ENCODE data around the gene DPF3.

The DPF3 gene

GRCh38 chr14:72893636-72894322 lies at the start of gene DPF3:
Gene DPF3 (minus strand): TSS chr14:72894101. CDS start chr14:72894088, 13 bp downstream.
- DNase-seq (ENCODE audit: low read depth, low spot score): peak; percentile 84

GRCh38 chr14:72942934-72943333 lies 49.0 kb upstream of the DPF3 start:
- DNase-seq (ENCODE audit: low read depth, low spot score): no peak

DNA sequence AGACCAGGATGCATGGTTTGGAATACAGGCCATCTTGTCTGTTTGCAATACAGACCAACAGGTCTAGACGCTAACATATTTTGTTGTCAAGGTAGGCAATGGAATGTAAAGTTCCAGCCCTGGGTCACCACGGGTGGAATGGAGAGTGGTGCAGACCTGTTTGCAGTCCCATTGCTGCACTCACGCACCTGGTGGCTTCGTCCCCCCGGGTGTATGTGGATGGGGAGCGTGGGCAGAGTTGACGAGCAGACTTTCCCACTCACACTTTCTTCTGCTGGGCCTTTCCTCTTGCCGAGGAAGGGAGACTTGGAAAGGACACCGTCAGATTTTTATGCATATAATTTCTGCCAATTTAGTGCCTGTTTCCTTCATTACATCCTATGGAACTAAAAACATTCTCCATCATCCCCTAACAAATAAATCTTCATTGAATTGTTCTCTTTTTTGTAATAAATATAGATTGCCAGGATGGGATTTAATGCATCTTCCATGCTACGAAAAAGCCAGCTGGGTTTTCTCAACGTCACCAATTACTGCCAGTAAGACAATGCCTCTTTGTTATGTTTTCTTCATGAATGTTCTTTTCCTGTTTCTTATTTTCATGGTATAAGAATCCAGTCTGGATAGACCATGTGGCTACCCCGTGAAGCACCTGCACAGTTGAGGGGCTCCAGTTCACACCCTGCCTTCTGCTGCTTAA lies 47.5 kb upstream of the DPF3 start:
- no peak for DNase-seq (ENCODE audit: low read depth, low spot score)

DNA sequence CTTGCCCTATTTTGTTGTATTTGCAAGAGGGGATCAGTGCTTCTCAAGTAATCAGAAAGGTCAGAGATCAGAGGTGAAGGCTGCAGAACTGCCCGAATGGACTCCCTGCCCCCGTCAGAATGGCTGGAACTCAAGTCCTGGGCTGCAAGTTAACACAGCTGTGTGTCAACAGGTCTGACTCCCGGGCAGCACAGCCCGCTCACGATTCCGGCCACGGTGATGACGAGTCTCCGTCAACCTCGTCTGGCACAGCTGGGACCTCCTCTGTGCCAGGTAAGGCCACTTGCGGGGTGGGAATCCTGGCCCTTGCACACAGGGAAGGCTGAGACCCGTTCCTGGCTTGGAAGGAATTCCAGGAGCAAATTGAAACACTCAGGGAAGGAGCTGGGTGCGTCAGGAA lies 45.7 kb upstream of the DPF3 start:
- DNase-seq (ENCODE audit: low read depth, low spot score): no peak

DNA sequence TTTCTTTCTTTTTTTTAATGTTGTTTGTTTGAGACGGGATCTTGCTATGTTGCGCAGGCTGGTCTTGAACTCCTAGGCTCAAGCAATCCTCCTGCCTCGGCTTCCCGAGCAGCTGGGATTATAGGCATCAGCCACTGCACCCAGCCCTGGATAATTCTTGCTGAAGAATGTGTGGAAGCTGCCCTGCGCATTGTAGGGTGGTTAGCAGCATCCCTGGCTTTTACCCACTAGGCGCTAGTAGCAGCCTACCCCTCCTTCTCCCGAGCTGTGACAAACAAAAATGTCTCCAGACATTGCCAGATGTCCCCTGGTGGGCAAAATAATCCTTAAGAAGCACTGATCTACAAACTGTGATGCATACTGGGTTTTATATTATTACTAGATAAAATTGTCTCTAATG lies 39.0 kb upstream of the DPF3 start:
- DNase-seq (ENCODE audit: low read depth, low spot score): no peak

DNA sequence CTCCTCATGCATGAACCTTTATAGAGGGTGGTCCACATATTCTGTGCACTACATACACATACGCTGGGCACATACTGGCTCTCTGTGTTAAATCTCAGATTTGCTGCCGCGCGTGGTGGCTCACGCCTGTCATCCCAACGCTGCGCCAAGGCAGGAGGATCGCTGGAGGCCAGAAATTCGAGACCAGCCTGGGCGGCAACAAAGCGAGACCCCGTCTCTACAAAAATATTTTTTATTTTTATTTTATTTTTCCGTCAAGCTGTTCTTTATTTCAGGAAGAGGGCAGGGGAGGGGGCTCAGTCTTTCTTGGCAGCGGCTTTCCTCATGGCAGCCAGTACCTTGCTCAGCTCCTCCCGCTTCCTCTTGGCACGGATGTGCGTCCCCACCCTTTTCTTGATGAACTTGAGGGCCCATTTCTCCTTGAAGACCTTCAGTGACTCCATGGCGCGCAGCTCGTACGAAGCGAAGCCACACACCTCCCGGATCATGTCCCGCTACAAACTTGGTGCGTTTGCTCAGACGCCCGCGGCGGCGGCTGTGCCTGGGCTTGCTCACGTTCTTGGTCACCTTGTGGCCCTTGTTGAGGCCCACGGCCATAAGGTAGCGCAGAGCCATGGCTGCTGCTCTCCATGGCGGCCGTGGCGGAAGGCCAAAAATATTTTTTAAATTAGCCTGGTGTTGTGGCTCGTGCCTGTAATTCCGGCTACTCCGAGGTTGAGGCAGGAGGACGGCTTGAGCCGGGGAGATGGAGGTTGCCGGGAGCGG lies 35.6 kb upstream of the DPF3 start:
- no peak for DNase-seq (ENCODE audit: low read depth, low spot score)

DNA sequence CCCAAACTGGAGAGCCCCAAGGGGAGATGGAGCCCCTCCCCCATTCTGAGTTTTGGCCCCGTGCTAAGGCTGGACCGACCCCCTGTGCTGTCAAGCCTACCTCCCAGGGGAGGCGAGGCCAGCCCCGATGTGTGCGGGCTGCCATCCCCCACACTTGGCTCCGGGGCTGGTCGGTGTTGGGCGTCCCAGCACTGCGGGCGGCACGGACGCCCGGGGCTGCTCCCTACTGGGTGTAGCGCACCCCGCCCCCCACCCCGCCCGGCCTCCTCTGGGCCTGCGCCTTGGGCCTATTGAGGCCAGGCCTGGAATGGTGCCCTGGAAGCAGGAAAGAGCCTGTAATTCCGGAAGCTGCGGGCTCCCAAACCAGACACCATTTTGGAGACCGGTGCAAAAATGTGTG lies 35.0 kb upstream of the DPF3 start:
- no peak for DNase-seq (ENCODE audit: low read depth, low spot score)

DNA sequence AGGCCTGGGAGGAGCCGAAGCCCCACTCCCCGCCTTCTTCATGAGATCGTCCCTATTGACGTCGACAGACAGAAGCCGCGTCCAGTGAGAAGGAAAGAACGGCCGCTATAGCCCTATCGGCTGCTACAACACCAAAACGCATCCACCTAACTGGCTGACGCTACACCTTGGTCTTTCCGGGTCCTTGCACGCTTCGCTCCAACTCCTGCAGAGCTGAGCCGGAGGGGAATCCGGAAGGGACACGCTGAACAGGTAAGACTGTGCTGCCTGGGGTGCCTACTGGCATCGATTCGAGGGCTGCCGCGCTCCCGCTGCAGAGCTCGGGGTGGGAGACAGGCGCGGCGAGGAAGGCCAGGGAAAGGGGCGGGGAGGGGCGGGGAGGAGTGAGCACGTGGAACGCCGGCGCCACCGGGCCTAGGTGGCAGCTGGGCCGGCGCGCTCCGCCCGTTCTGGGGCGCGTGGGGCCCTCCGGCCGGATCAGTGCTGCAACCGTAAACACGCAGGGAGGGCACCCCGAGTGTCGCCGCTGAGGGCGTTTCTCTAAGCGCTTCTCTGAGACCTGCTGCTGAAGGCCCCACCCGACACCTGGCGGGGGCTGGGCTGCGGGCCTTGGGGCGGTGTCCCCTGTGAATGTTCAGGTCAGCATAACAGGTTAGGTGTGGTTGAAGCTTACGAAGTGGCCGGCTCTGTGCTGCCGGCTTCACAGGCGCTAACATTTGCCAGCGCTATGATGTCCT lies 32.6 kb upstream of the DPF3 start, which contains the start of gene DCAF4:
TSS of gene DCAF4 (plus strand) at position 173 of the 737 bp plus-strand sequence. CDS start 11,515 bp downstream, outside the sequence.
- peak; percentile 89 for DNase-seq (ENCODE audit: low read depth, low spot score)

DNA sequence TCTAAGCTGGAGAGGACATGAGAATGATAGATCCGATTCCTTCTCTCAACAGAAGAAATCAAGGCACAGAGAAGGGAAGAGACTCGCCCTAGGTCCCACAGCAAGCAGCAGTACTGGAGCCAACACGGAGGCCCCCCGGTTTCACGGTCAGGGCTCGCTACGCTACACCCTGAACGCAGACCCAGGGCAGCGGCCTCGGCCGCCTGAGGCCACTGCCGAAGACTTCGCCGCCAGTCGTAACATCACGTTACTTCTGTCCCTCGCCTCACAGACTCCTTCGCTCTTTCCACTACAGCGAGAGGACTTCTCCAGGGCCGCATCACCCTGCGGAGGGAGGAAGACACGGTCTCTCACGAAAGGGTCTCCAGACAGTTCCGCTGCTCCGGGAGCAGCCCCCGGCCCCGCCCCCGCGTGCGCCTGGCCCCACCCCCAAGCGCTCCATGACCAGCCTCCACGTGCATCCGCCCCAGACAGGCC lies 32.0 kb upstream of the DPF3 start:
- DNase-seq (ENCODE audit: low read depth, low spot score): no peak

DNA sequence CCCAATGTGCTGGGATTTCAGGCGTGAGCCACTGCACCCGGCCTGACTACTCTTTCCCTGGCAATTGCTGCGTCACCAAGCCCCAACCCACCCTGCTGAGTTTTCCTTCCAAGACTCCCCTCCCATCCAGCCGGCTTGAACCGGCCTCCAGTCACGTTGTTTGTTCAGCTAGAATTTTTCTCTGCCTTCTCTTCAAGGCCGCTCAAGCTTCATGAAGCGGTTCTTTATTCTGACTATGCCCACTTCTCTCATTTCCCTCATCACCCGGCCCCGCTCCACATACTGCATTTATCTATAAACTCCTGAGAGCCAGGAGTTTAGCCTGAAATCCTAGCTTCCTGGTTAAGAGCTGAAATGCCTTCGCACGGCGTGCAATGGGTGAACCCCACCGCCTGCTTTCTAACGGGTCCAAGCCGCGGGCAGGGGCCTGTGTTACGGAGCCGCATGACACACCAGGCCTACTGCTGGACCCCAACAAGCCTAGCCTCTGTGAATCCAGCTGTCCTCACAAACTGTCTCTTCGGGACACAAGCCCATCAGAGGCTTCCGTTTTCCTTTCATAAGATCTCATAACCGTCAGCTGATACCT lies 31.4 kb upstream of the DPF3 start:
- DNase-seq (ENCODE audit: low read depth, low spot score): no peak

GRCh38 chr14:72924337-72924736 lies 30.4 kb upstream of the DPF3 start:
- no peak for DNase-seq (ENCODE audit: low read depth, low spot score)

- DNase-seq (ENCODE audit: low read depth, low spot score): no peak
Measured at GRCh38 chr14:72921396-72921795, 27.5 kb upstream of the DPF3 start.

- DNase-seq (ENCODE audit: low read depth, low spot score): no peak
Measured at GRCh38 chr14:72920008-72920407, 26.1 kb upstream of the DPF3 start.

DNA sequence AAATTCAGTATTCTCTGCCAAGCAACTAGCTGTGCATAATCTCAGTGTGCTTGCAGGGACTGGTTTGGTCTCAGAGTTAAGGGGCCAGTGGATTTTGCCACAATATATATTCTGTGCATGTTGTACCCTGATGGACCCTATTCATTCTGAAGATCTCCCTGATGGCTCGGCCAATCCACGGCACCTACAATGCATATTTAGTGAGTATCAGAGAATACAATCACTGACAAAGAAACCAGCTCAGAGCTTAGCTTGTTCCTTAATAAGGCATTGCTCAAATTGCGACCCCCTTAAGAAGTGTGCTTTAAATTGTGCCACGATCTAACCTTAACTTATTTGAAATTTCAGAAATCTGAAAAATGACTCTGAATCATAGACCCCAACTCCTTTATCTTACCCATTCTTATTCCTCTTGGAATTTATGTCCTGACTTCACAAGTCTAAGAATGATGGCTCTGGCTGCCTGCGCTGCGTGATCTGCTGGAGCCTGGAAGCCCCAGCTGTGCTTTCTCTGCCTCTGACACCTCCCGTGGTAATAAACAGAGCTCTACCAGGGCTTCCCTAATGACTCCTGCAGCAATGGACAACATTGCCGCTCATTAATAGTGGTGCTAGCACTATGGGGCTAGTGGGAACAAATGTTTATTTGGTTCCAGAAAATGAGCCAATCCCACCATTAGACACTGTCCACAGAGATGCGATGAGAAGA lies 23.3 kb upstream of the DPF3 start:
- DNase-seq (ENCODE audit: low read depth, low spot score): no peak

- DNase-seq (ENCODE audit: low read depth, low spot score): no peak
Measured at GRCh38 chr14:72916174-72916573, 22.3 kb upstream of the DPF3 start.

GRCh38 chr14:72913809-72914208 lies 19.9 kb upstream of the DPF3 start:
- DNase-seq (ENCODE audit: low read depth, low spot score): no peak

GRCh38 chr14:72909163-72909562 lies 15.3 kb upstream of the DPF3 start:
- DNase-seq (ENCODE audit: low read depth, low spot score): no peak

DNA sequence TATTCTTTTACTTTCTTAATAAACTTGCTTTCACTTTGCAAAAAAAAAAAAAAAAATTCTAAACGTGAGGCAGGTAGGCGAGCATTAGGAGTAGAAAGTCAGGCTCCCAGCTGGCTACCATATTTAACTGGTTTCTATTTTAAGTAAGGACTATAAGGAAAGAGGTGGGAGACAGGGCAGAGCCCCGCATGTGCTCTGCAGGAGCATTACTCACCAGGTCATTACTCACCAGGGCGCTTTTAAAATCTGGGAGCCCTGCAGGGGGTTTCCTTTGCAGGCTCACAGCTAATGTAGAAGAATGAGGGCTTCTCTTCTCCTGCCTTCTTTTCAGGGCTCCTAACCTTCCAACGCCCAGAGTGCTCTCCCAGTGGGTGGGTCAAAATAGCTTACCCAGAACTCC lies 14.0 kb upstream of the DPF3 start:
- DNase-seq (ENCODE audit: low read depth, low spot score): no peak

DNA sequence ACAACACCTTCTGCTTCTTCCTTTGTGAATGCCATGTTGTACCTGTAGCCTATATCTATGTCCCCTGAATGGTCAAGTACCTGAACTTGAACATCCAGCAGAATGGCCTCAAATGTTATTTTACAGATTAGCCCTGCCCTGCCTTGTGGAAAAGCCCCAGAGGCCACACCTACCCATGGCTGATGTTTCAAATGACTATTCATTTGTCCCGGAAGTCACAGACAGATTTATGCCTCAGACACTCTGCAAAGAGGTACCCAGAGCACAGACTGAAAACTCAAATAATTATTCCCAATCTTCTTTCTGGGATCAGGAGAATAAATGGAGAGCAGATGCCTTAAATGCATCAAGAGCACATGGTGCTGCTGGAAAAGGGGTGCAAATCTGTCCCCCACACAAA lies 13.0 kb upstream of the DPF3 start:
- DNase-seq (ENCODE audit: low read depth, low spot score): no peak

DNA sequence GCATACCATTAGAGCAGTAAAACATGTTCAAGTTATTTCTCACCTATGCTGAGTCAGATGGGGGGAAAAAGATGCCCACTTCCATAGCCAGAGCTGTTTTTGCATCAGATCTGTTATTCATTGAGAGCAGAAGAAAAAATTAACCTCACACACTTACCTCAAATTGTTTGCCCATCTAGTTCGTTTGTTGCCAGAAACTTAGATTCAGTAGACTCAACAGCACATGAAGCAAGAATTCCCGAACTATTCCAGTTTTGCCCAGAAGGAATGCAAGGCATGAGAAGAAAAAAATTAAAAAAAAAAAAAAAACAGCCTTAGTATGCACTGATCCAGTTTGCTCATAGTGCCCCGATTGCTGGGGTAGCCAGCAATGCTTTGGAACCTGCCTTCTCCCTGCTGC lies 12.4 kb upstream of the DPF3 start:
- no peak for DNase-seq (ENCODE audit: low read depth, low spot score)
